ENCODE measurements around the gene SSU72. TPM values are rescaled to one million over a fixed set of nuclear protein-coding genes. Genes with fewer than 3 reads are reported as not detected.
A peak's percentile ranks its signal among the peaks of the same experiment; 100 is the strongest.

SSU72 gene
- total and polyA plus RNA-seq, 7 experiments from 2014 or later: 121 to 267 (median 143) TPM

DNA sequence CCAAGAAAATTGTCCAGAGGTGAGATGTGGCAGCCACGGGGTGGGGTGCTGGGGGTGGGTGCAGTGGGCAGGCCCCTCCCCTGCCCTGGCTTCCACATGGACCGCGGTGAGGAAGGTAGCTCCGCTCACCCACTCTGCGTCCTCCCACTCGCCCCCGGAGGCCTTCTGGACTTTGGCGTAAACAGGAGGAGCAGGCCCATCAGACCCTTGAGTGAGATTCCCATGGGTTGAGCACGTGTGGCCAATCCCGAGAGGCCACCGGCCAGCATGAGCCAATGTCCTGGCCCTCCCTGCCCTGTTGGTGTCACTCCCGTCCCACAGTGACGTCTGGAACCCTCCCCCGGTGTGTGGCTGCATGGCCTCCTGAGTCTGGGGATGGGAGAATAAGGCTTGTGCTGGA lies 26.1 kb downstream of the SSU72 start:
- ATAC-seq (no peak), DNase-seq (no peak)
- intact Hi-C loops (cut with micrococcal nuclease): no loop called here
- Mint-ChIP-seq H3K9me3 (no peaks in the 10 kb centered on the region), H3K4me1 (peaks cover 0 to 4% (median 0%) of the 10 kb centered on the region in 7 donors), H3K4me3 (no peak overlapping the region), H3K27me3 (no peaks in the 10 kb centered on the region), H3K36me3 (peaks cover 0 to 1% (median 0%) of the 10 kb centered on the region in 5 donors), H3K27ac (peak overlapping the region in 1 of 9 donors; percentile 5)
- ChIA-PET POLR2A (no interaction called here), CTCF (no interaction called here)
- H3K9me3 ChIP-seq (ENCODE audit: control insufficient read depth in 2 of 3, low read length in 3 of 3): no peaks in the 10 kb centered on the region
- H3K27ac ChIP-seq (ENCODE audit: low read depth, low read length): no peak overlapping the region
- peaks cover 0 to 9% (median 0%) of the 10 kb centered on the region in 3 experiments for H3K36me3 ChIP-seq (ENCODE audit: control insufficient read depth in 2 of 3, insufficient read depth in 3 of 3, low read length in 3 of 3)
- H3K4me3 ChIP-seq (ENCODE audit: low read length): no peak overlapping the region
- H3K4me1 ChIP-seq (ENCODE audit: control insufficient read depth in 2 of 2, insufficient read depth in 2 of 2, low read length in 2 of 2): no peaks in the 10 kb centered on the region
- no peaks in the 10 kb centered on the region for H3K27me3 ChIP-seq (ENCODE audit: control insufficient read depth in 2 of 2, insufficient read depth in 2 of 2, low read length in 2 of 2)

DNA sequence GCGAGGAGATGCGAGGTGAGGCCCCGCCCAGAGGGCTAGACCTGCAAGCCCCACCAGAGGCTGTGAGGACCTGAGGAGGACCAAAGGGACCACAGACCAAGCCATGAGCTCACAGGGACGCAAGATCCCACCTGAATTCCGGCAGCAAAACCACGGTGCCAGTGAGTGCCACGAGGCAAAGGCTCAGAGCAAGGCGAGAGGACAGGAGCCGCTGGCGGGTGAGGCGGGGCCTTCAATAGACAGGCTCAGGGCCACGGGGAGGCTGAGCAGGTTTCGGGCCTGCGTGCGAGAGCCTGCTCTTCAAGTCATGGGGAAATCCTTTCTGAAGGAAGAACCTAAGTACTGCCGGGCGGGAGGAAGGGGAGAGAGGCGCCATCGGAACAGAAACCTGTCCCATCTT lies 27.2 kb downstream of the SSU72 start:
- Mint-ChIP-seq H3K36me3 (peaks cover 0 to 6% (median 0%) of the 10 kb centered on the region in 5 donors), H3K27ac (peak overlapping the region in 2 of 9 donors; percentile 45 to 53), H3K9me3 (no peaks in the 10 kb centered on the region), H3K27me3 (no peaks in the 10 kb centered on the region), H3K4me1 (peaks cover 0 to 4% (median 0%) of the 10 kb centered on the region in 7 donors), H3K4me3 (no peak overlapping the region)
- H3K4me3 ChIP-seq (ENCODE audit: low read length): no peak overlapping the region
- peaks cover 0 to 20% (median 0%) of the 10 kb centered on the region in 3 experiments for H3K36me3 ChIP-seq (ENCODE audit: control insufficient read depth in 2 of 3, insufficient read depth in 3 of 3, low read length in 3 of 3)
- POLR2A ChIA-PET: interaction anchor here (0.8 to 1.5 kb wide), 2 partner anchors 12 to 67 kb away, joined by 3 to 5 read pairs; partner anchors contain the start of gene MIB2
- intact Hi-C loops (cut with micrococcal nuclease): no loop called here
- DNase-seq (no peak), ATAC-seq (no peak)
- CTCF ChIA-PET: no interaction called here
- H3K9me3 ChIP-seq (ENCODE audit: control insufficient read depth in 2 of 3, low read length in 3 of 3): no peaks in the 10 kb centered on the region
- no peaks in the 10 kb centered on the region for H3K4me1 ChIP-seq (ENCODE audit: control insufficient read depth in 2 of 2, insufficient read depth in 2 of 2, low read length in 2 of 2)
- no peak overlapping the region for H3K27ac ChIP-seq (ENCODE audit: low read depth, low read length)
- H3K27me3 ChIP-seq (ENCODE audit: control insufficient read depth in 2 of 2, insufficient read depth in 2 of 2, low read length in 2 of 2): no peaks in the 10 kb centered on the region

DNA sequence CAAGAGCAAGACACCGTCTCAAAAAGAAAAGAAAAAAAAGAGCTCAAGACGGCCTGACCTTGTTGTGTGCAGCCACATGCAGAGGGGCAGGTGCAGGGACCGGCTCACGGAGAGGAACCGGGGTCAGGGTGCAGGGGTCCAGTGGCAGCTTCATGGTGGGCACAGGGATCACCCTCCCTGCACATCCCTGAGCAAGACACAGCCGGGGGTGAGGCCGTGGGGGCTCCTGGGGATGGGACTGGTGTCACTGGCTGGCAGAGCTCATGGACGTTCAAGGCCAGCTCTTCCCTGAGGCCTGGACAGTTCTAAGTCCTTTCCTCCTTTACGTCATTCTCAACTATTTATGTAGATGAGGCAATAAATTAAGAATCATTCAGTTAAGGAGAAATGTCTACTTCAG lies 27.7 kb downstream of the SSU72 start:
- Mint-ChIP-seq H3K9me3 (no peaks in the 10 kb centered on the region), H3K4me3 (no peak overlapping the region), H3K4me1 (peaks cover 0 to 4% (median 0%) of the 10 kb centered on the region in 7 donors), H3K36me3 (peaks cover 0 to 6% (median 0%) of the 10 kb centered on the region in 5 donors), H3K27me3 (no peaks in the 10 kb centered on the region), H3K27ac (peak overlapping the region in 2 of 9 donors; percentile 45 to 53)
- H3K36me3 ChIP-seq (ENCODE audit: control insufficient read depth in 2 of 3, insufficient read depth in 3 of 3, low read length in 3 of 3): peaks cover 0 to 23% (median 0%) of the 10 kb centered on the region in 3 experiments
- CTCF ChIA-PET: interaction anchor here (1.1 kb wide), 1 partner anchor 9 kb away, joined by 3 read pairs; no protein-coding TSS in a partner anchor
- intact Hi-C loops (cut with micrococcal nuclease): no loop called here
- H3K27me3 ChIP-seq (ENCODE audit: control insufficient read depth in 2 of 2, insufficient read depth in 2 of 2, low read length in 2 of 2): no peaks in the 10 kb centered on the region
- POLR2A ChIA-PET: interaction anchor here (0.6 to 1.5 kb wide), 5 partner anchors 12 to 107 kb away, joined by 3 to 5 read pairs (median 4); partner anchors contain the start of gene MIB2
- H3K27ac ChIP-seq (ENCODE audit: low read depth, low read length): no peak overlapping the region
- ATAC-seq (no peak), DNase-seq (no peak)
- no peaks in the 10 kb centered on the region for H3K4me1 ChIP-seq (ENCODE audit: control insufficient read depth in 2 of 2, insufficient read depth in 2 of 2, low read length in 2 of 2)
- no peaks in the 10 kb centered on the region for H3K9me3 ChIP-seq (ENCODE audit: control insufficient read depth in 2 of 3, low read length in 3 of 3)
- no peak overlapping the region for H3K4me3 ChIP-seq (ENCODE audit: low read length)

DNA sequence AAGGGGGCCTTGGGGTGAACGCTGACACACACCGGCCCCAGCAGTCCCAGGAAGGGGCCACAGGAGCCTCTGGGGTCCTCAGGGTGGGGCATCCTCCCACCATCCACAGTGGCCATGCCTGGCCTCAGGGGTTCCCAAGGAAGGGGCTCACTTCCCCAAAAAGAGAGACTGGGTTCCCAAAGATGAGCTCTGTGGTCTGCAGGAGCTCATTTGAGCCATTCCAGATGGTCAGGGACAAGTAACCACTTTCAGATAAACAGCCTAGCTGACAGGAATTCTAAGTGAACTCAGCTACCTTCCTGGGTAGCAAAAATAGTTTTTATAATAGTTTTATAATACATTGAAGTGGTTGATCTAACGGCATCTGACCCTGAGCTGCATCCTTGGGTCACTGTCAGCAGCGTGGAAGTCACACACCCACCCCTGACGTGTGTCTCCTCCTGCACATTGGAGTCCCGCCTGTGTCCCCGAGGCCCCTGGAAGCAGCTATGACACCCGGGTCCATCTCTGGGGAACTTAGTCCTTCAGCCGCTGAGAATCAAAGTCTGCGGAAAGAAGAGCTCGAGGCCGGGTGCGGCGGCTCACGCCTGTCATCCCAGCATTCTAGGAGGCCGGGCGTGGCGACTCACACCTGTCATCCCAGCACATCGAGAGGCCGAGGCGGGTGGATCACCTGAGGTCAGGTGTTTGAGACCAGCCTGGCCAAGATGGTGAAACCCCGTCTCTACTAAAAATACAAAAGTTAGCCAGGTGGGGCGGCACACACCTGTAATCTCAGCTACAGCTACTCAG lies 28.5 kb downstream of the SSU72 start:
- H3K27me3 ChIP-seq (ENCODE audit: control insufficient read depth in 2 of 2, insufficient read depth in 2 of 2, low read length in 2 of 2): no peaks in the 10 kb centered on the region
- H3K36me3 ChIP-seq (ENCODE audit: control insufficient read depth in 2 of 3, insufficient read depth in 3 of 3, low read length in 3 of 3): peaks cover 0 to 27% (median 0%) of the 10 kb centered on the region in 3 experiments
- H3K27ac ChIP-seq (ENCODE audit: low read depth, low read length): no peak overlapping the region
- Mint-ChIP-seq H3K27ac (peak overlapping the region in 1 of 9 donors; percentile 70), H3K4me3 (no peak overlapping the region), H3K4me1 (peaks cover 0 to 11% (median 2%) of the 10 kb centered on the region in 7 donors), H3K9me3 (no peaks in the 10 kb centered on the region), H3K27me3 (peaks cover 0 to 2% (median 0%) of the 10 kb centered on the region in 5 donors), H3K36me3 (peaks cover 0 to 11% (median 0%) of the 10 kb centered on the region in 5 donors)
- ATAC-seq (no peak), DNase-seq (no peak)
- H3K4me3 ChIP-seq (ENCODE audit: low read length): no peak overlapping the region
- H3K9me3 ChIP-seq (ENCODE audit: control insufficient read depth in 2 of 3, low read length in 3 of 3): no peaks in the 10 kb centered on the region
- CTCF ChIA-PET: interaction anchor here (0.6 to 1.1 kb wide), 2 partner anchors 10 to 12 kb away, joined by 3 read pairs; no protein-coding TSS in a partner anchor
- POLR2A ChIA-PET: interaction anchor here (0.6 to 1.5 kb wide), 2 partner anchors 69 to 102 kb away, joined by 4 to 5 read pairs; partner anchors contain the start of gene MIB2
- no peaks in the 10 kb centered on the region for H3K4me1 ChIP-seq (ENCODE audit: control insufficient read depth in 2 of 2, insufficient read depth in 2 of 2, low read length in 2 of 2)
- intact Hi-C loops (cut with micrococcal nuclease): no loop called here

DNA sequence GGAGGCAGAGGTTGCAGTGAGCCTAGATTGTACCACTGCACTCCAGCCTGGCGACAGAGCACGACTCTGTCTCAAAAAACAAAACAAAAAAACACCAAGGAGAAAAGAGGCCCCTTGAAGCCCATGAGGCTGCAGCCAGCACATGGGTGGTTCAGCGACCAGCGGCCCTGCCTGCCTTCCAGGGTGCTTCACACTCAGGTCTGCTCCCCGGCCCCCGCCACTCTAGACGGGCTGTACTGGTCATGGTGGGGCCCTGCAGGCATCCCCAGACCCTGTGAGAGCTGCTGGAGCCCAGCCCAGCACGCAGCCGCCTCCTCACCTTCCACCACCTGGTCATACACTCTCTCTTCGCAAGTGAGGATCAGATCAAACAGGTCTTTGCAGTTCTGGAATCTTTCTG lies 30.1 kb downstream of the SSU72 start:
- ATAC-seq (no peak), DNase-seq (no peak)
- Mint-ChIP-seq H3K4me1 (peaks cover 0 to 11% (median 2%) of the 10 kb centered on the region in 7 donors), H3K36me3 (peaks cover 0 to 11% (median 0%) of the 10 kb centered on the region in 5 donors), H3K27me3 (peaks cover 0 to 2% (median 0%) of the 10 kb centered on the region in 5 donors), H3K9me3 (no peaks in the 10 kb centered on the region), H3K27ac (peak overlapping the region in 3 of 9 donors; percentile 36 to 56 (median 48)), H3K4me3 (no peak overlapping the region)
- ChIA-PET POLR2A (no interaction called here), CTCF (no interaction called here)
- H3K9me3 ChIP-seq (ENCODE audit: control insufficient read depth in 2 of 3, low read length in 3 of 3): no peaks in the 10 kb centered on the region
- H3K4me1 ChIP-seq (ENCODE audit: control insufficient read depth in 2 of 2, insufficient read depth in 2 of 2, low read length in 2 of 2): no peaks in the 10 kb centered on the region
- H3K27me3 ChIP-seq (ENCODE audit: control insufficient read depth in 2 of 2, insufficient read depth in 2 of 2, low read length in 2 of 2): no peaks in the 10 kb centered on the region
- no peak overlapping the region for H3K27ac ChIP-seq (ENCODE audit: low read depth, low read length)
- intact Hi-C loops (cut with micrococcal nuclease): no loop called here
- peaks cover 0 to 28% (median 0%) of the 10 kb centered on the region in 3 experiments for H3K36me3 ChIP-seq (ENCODE audit: control insufficient read depth in 2 of 3, insufficient read depth in 3 of 3, low read length in 3 of 3)
- no peak overlapping the region for H3K4me3 ChIP-seq (ENCODE audit: low read length)

DNA sequence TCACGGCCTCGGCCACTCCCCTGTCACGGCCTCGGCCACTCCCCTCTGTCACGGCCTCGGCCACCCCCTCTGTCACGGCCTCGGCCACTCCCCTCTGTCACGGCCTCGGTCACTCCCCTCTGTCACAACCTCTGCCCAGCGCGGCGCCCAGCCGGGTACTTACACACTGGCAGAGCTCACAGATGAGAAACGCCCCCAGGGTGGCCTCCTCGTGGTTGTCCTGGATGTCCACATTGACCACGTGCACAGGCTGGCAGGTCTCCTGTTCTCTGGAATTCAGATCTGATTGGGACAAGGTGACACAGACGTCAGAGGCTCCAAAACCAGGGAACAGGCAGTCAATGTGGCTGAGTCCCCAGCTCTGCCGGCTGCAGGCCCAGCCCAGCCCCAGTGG lies 31.0 kb downstream of the SSU72 start:
- Histone ChIP-seq H3K9me3 (ENCODE audit: control insufficient read depth in 2 of 3, low read length in 3 of 3) (no peaks in the 10 kb centered on the region), H3K4me1 (ENCODE audit: control insufficient read depth in 2 of 2, insufficient read depth in 2 of 2, low read length in 2 of 2) (no peaks in the 10 kb centered on the region), H3K4me3 (ENCODE audit: low read length) (no peak overlapping the region), H3K27ac (ENCODE audit: low read depth, low read length) (no peak overlapping the region), H3K27me3 (ENCODE audit: control insufficient read depth in 2 of 2, insufficient read depth in 2 of 2, low read length in 2 of 2) (no peaks in the 10 kb centered on the region), H3K36me3 (ENCODE audit: control insufficient read depth in 2 of 3, insufficient read depth in 3 of 3, low read length in 3 of 3) (peaks cover 0 to 28% (median 0%) of the 10 kb centered on the region in 3 experiments)
- POLR2A ChIA-PET: interaction anchor here (0.7 to 1.3 kb wide), 3 partner anchors 16 to 872 kb away, joined by 4 to 5 read pairs (median 4); no protein-coding TSS in a partner anchor
- Mint-ChIP-seq H3K36me3 (peaks cover 0 to 11% (median 0%) of the 10 kb centered on the region in 5 donors), H3K9me3 (peaks cover 0 to 2% (median 0%) of the 10 kb centered on the region in 11 donors), H3K4me3 (no peak overlapping the region), H3K27me3 (peaks cover 0 to 4% (median 0%) of the 10 kb centered on the region in 5 donors), H3K4me1 (peaks cover 0 to 11% (median 2%) of the 10 kb centered on the region in 7 donors), H3K27ac (no peak overlapping the region)
- CTCF ChIA-PET: no interaction called here
- no peak for DNase-seq
- intact Hi-C loops (cut with micrococcal nuclease): no loop called here
- ATAC-seq: no peak

All from naive thymus-derived CD4-positive, alpha-beta T cell (primary cell).